HG03060 (cell line): ENCODE results near the gene CALML4.

Experiments
- ATAC-seq: cut with Tn5 transposase; IDR thresholded peaks from one replicate; pipeline ENCODE4 v1.9.1; 2021; ENCODE audit warnings: low read depth, moderate number of reproducible peaks; ENCODE audit not compliant: unreplicated experiment

CALML4 gene

GRCh38 chr15:68151277-68151676 lies 53.9 kb downstream of the CALML4 start:
- ATAC-seq: no peak

DNA sequence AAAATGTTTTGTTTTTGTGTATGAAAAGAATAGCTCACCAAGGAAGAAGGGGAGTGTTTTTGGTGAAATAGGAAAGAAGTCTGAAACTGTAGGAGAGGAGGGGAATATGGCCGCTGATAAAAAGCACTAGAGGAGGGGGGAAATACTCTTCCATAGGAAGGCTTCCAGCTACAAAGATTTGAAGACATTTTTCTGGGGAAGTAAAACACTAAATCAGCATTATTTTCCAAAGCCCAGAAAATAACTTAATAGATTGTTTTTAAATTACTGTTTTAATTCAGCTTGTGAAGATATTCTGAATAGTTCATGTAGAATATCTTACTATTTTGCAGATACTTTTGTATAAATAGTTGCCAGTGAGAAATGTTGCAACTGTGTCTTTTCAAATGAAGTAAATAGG lies 54.9 kb downstream of the CALML4 start:
- no peak for ATAC-seq

GRCh38 chr15:68149059-68149458 lies 56.1 kb downstream of the CALML4 start:
- ATAC-seq: no peak

DNA sequence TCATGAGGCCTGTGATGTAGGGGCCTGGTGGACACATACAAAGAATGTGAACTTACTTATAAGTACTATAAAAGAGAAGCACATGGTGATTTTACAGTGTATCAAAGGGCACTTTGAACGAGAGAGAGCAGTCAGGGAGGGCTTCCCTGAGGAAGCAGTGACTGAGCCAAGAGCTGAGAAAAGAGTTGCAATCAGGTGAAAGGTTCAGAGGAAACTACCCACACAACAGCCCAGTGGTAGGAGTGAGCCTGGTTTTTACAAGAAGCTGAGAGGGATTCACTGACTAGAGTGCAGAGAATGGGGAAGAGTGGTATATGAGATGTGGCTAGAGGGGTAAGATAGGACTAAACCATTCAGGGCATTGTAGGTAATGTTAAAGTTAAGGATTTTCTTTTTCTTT lies 57.1 kb downstream of the CALML4 start:
- no peak for ATAC-seq

GRCh38 chr15:68145706-68146105 lies 59.4 kb downstream of the CALML4 start:
- no peak for ATAC-seq

DNA sequence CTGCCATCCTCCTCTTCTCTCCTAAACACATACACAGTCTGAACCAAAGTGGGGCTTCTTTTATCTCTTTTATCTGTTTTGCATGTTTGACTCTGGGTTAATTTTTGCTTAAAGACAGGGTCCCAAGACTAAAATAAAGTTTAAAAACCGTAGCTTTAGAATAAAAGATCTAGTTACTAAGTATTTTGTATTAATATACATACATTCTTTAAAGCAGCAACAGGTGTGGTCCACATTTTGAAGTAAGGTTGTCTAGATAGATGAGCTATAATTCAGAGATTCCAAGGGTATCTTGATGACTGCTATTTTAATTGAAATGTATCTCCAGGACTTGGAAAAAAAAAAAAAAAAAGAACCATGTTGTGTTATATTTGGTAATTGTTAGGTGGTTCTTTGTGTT lies 61.3 kb downstream of the CALML4 start:
- ATAC-seq: no peak

DNA sequence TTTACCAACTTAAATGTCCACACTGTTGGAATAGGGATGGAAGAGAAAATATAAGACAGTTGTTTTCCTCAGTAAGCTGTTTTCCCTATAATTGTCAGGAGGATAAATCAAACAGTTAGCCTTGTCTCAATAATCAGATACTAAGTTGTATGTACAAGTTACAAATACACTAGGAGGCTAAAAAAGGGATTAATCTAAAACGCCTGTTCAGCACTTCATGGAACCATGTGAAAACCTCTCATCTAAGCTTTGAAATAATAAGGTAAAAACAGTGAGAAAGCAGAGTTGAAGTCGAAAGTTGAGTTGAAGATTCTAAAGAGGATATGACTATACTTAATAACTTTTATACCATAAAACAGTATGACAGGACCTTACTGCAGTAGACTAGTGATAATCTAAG lies 62.0 kb downstream of the CALML4 start:
- no peak for ATAC-seq
